Breast epithelium (tissue), 4 donors: Measurements from ENCODE around the gene POMT1. TPM values are rescaled to one million over a fixed set of nuclear protein-coding genes. Genes with fewer than 3 reads are reported as not detected.

Experiments
- DNase-seq, 2 donors: peaks; one replicate each; pipeline ENCODE4 v3.0.0-alpha.2; 2019; ENCODE audit warnings: low spot score in 2 of 2
- H3K27ac ChIP-seq, 2 donors: fragments of 200-600 bp; sonication (generic) in 1 of 2; one replicate each; pipeline ENCODE4 v1.5.1; 2016 to 2019; ENCODE audit warnings: mild to moderate bottlenecking in 1 of 2
- H3K27me3 ChIP-seq, 2 donors: fragments of 200-600 bp; sonication (generic) in 1 of 2; one replicate each; pipeline versions ENCODE4 v1.5.1 to v1.6.0; 2017 to 2019; ENCODE audit warnings: control low read depth in 1 of 2, mild to moderate bottlenecking in 1 of 2
- H3K36me3 ChIP-seq: fragments of 200-600 bp; one replicate; pipeline ENCODE4 v1.5.1; 2019
- H3K4me1 ChIP-seq, 2 donors: fragments of 200-600 bp; sonication (generic); one replicate each; pipeline ENCODE4 v1.5.1; 2016 to 2019; ENCODE audit warnings: control low read depth in 1 of 2
- H3K4me3 ChIP-seq, 3 donors: fragments of 200-600 bp; sonication (generic); 1 replicate in 2 of 3; 2 replicates in 1 of 3; pipeline ENCODE4 v1.5.1; 2016 to 2019; ENCODE audit warnings: mild to moderate bottlenecking in 3 of 3, moderate library complexity in 2 of 3
- H3K9me3 ChIP-seq, 2 donors: fragments of 200-600 bp; sonication (generic) in 1 of 2; one replicate each; pipeline ENCODE4 v1.5.1; 2016 to 2019; ENCODE audit warnings: control low read depth in 1 of 2
- CTCF ChIP-seq, 3 donors: fragments of 450-650 bp; IDR thresholded peaks; one replicate each; pipeline ENCODE4 v1.5.1; 2016 to 2017; ENCODE audit warnings: antibody characterized with exemption in 3 of 3, mild to moderate bottlenecking in 3 of 3, moderate library complexity in 3 of 3
- POLR2A ChIP-seq: fragments of 450-650 bp; IDR thresholded peaks from one replicate; pipeline ENCODE4 v1.6.1; 2016; ENCODE audit warnings: antibody characterized with exemption, mild to moderate bottlenecking, moderate library complexity
- POLR2AphosphoS5 ChIP-seq, 3 donors: sonication (generic); formaldehyde crosslinking; IDR thresholded peaks; one replicate each; pipeline ENCODE4 v1.6.1; 2017; ENCODE audit warnings: antibody characterized with exemption in 3 of 3
- intact Hi-C: fragments of 100-400 bp; cut with DNase I; formaldehyde crosslinking; loops from one replicate; pipeline ENCODE4 v1.15.1; 2023; ENCODE audit warnings: low total_unique reads
- total RNA-seq, 3 donors: library from RNA; depleted of rRNA; stranded (reverse); fragments of >200 nt; gene quantifications; one replicate each; pipeline ENCODE4 v1.1.0, GENCODE V29; 2016

The POMT1 gene
- total RNA-seq, 3 donors from 2014 or later = 26.5 to 45.7 (median 26.6) TPM

GRCh38 chr9:131473891-131474290 is 28.8 kb upstream of the POMT1 start:
- H3K4me1 ChIP-seq = no peaks in the 10 kb centered on the region
- intact Hi-C loops = loop anchor here (10.0 kb wide), 1 partner anchor 79 kb away; the partner anchor contains the start of gene PRRC2B
- TF ChIP-seq CTCF (IDR thresholded peaks at IDR 0.05) = no peak
- no peak for TF ChIP-seq POLR2A
- no peak for TF ChIP-seq POLR2AphosphoS5 (IDR thresholded peaks at IDR 0.05)
- H3K4me3 ChIP-seq = no peak overlapping the region
- peaks cover 9% of the 10 kb centered on the region for H3K36me3 ChIP-seq
- no peaks in the 10 kb centered on the region for H3K9me3 ChIP-seq
- peak in 1 of 2 donors; percentile 25 for DNase-seq
- H3K27me3 ChIP-seq = no peaks in the 10 kb centered on the region
- no peak overlapping the region for H3K27ac ChIP-seq

GRCh38 chr9:131474711-131475110 is 28.0 kb upstream of the POMT1 start:
- DNase-seq = no peak
- no peaks in the 10 kb centered on the region for H3K9me3 ChIP-seq
- TF ChIP-seq POLR2A (no peak), CTCF (IDR thresholded peaks at IDR 0.05) (no peak), POLR2AphosphoS5 (IDR thresholded peaks at IDR 0.05) (no peak)
- H3K36me3 ChIP-seq = peaks cover 9% of the 10 kb centered on the region
- intact Hi-C loops = loop anchor here (10.0 kb wide), 1 partner anchor 80 kb away; the partner anchor contains the start of gene PRRC2B
- H3K4me3 ChIP-seq = no peak overlapping the region
- H3K27ac ChIP-seq = no peak overlapping the region
- H3K27me3 ChIP-seq = no peaks in the 10 kb centered on the region
- no peaks in the 10 kb centered on the region for H3K4me1 ChIP-seq

GRCh38 chr9:131475111-131475955 is 27.4 kb upstream of the POMT1 start:
- Histone ChIP-seq H3K4me3 (no peak overlapping the region), H3K36me3 (peaks cover 9% of the 10 kb centered on the region), H3K27me3 (no peaks in the 10 kb centered on the region), H3K27ac (peak overlapping the region in 1 of 2 donors; percentile 40), H3K9me3 (no peaks in the 10 kb centered on the region), H3K4me1 (no peaks in the 10 kb centered on the region)
- DNase-seq = no peak
- no peak for TF ChIP-seq CTCF (IDR thresholded peaks at IDR 0.05)
- no peak for TF ChIP-seq POLR2AphosphoS5 (IDR thresholded peaks at IDR 0.05)
- no peak for TF ChIP-seq POLR2A
- intact Hi-C loops = loop anchor here (10.0 kb wide), 1 partner anchor 81 kb away; the partner anchor contains the start of gene PRRC2B

- intact Hi-C loops = loop anchor here (10.0 kb wide), 1 partner anchor 81 kb away; the partner anchor contains the start of gene PRRC2B
- H3K27me3 ChIP-seq = no peaks in the 10 kb centered on the region
- DNase-seq = no peak
These were observed 26.6 kb upstream of the POMT1 start for GRCh38 chr9:131475956-131476776.

More at GRCh38 chr9:131475956-131476776, 26.6 kb upstream of the POMT1 start:
- peaks cover 9% of the 10 kb centered on the region for H3K36me3 ChIP-seq
- H3K4me3 ChIP-seq = no peak overlapping the region
- TF ChIP-seq CTCF (IDR thresholded peaks at IDR 0.05) (peak in 2 of 3 donors; percentile 9 to 46), POLR2AphosphoS5 (IDR thresholded peaks at IDR 0.05) (no peak), POLR2A (no peak)
- peak overlapping the region; percentile 12 to 40 for H3K27ac ChIP-seq
- no peaks in the 10 kb centered on the region for H3K4me1 ChIP-seq
- no peaks in the 10 kb centered on the region for H3K9me3 ChIP-seq
